HEK293 (cell line): ENCODE measurements around the gene CDH23.

ENCODE experiments used
- CTCF ChIA-PET: fragments of 350-600 bp; formaldehyde crosslinking; extraction: SDS; loops from one replicate; lab custom pipeline; 2021; ENCODE audit warnings: antibody characterized with exemption; lab: Yijun Ruan, JAX
- POLR2A ChIA-PET: fragments of 300-600 bp; formaldehyde crosslinking; extraction: SDS; loops from one replicate; lab custom pipeline; 2020; ENCODE audit warnings: antibody characterized with exemption, inconsistent platforms; lab: Yijun Ruan, JAX
- H3K27ac ChIP-seq: fragments of 200-500 bp; sonication (Bioruptor generic); 2 replicates; pipeline ENCODE4 v1.5.1; 2014; ENCODE audit warnings: low read depth, low read length, control low read depth, inconsistent platforms; ENCODE audit errors: extremely low read depth
- H3K36me3 ChIP-seq, 2 experiments: fragments of 200-500 bp in 1 of 2; sonication (Bioruptor generic) in 1 of 2; 1 replicate in 1 of 2; 2 replicates in 1 of 2; pipeline ENCODE4 v1.5.1; 2014 to 2017; ENCODE audit warnings: inconsistent platforms in 2 of 2, low read length in 2 of 2; ENCODE audit not compliant: control insufficient read depth in 2 of 2, insufficient read depth in 1 of 2
- H3K4me1 ChIP-seq: fragments of 200-500 bp; sonication (Bioruptor generic); 2 replicates; pipeline ENCODE4 v1.5.1; 2014; ENCODE audit warnings: mild to moderate bottlenecking, low read length, inconsistent platforms; ENCODE audit not compliant: control insufficient read depth, insufficient read depth
- H3K4me3 ChIP-seq: 2 replicates; pipeline ENCODE4 v1.5.1; 2011; ENCODE audit warnings: low read depth, mild to moderate bottlenecking, control low read depth, low read length, moderate library complexity
- H3K9me3 ChIP-seq: fragments of 200-500 bp; sonication (Bioruptor generic); 2 replicates; pipeline ENCODE4 v1.5.1; 2014; ENCODE audit warnings: low read depth, low read length, inconsistent platforms; ENCODE audit not compliant: control insufficient read depth, insufficient read depth
- KLF16 ChIP-seq: fragments of 450-650 bp; formaldehyde crosslinking; IDR thresholded peaks from 2 replicates; pipeline ENCODE4 v1.5.1; 2017; ENCODE audit warnings: missing biosample characterization, missing genetic modification characterization
- ZIC2 ChIP-seq: fragments of 450-650 bp; formaldehyde crosslinking; IDR thresholded peaks from 2 replicates; pipeline ENCODE4 v1.5.1; 2016; ENCODE audit warnings: missing biosample characterization, missing genetic modification characterization
- ZNF140 ChIP-seq: fragments of 450-650 bp; formaldehyde crosslinking; IDR thresholded peaks from 2 replicates; pipeline ENCODE4 v1.5.1; 2016; ENCODE audit warnings: missing biosample characterization, missing genetic modification characterization
- ZNF146 ChIP-seq: fragments of 450-650 bp; formaldehyde crosslinking; IDR thresholded peaks from 2 replicates; pipeline ENCODE4 v1.5.1; 2016; ENCODE audit warnings: missing biosample characterization, missing genetic modification characterization
- ZNF341 ChIP-seq: fragments of 450-650 bp; formaldehyde crosslinking; IDR thresholded peaks from 2 replicates; pipeline ENCODE4; 2016; ENCODE audit warnings: low read depth, missing biosample characterization, missing genetic modification characterization
- ZNF48 ChIP-seq: fragments of 450-650 bp; formaldehyde crosslinking; IDR thresholded peaks from 2 replicates; pipeline ENCODE4 v1.5.1; 2016; ENCODE audit warnings: missing biosample characterization, missing genetic modification characterization
- ZNF555 ChIP-seq: fragments of 450-650 bp; formaldehyde crosslinking; conservative IDR thresholded peaks from 2 replicates; pipeline ENCODE4 v1.5.1; 2017; ENCODE audit warnings: missing biosample characterization, mild to moderate bottlenecking, missing genetic modification characterization, inconsistent platforms
- ZNF558 ChIP-seq: fragments of 450-650 bp; formaldehyde crosslinking; IDR thresholded peaks from 2 replicates; pipeline ENCODE4 v1.5.1; 2016; ENCODE audit warnings: missing biosample characterization, missing genetic modification characterization
- ZNF561 ChIP-seq: fragments of 450-650 bp; IDR thresholded peaks from 2 replicates; pipeline ENCODE4 v1.5.1; 2018; ENCODE audit warnings: missing biosample characterization, missing genetic modification characterization, borderline replicate concordance
- ZNF610 ChIP-seq: fragments of 450-650 bp; formaldehyde crosslinking; IDR thresholded peaks from 2 replicates; pipeline ENCODE4 v1.5.1; 2016; ENCODE audit warnings: missing biosample characterization, missing genetic modification characterization, borderline replicate concordance
- ZNF623 ChIP-seq: fragments of 450-650 bp; formaldehyde crosslinking; IDR thresholded peaks from 2 replicates; pipeline ENCODE4 v1.5.1; 2016; ENCODE audit warnings: missing biosample characterization, missing genetic modification characterization
- ZNF626 ChIP-seq: fragments of 450-650 bp; sonication (Bioruptor Pico); formaldehyde crosslinking; IDR thresholded peaks from 2 replicates; pipeline ENCODE4 v1.5.1; 2018; ENCODE audit warnings: missing biosample characterization, missing genetic modification characterization, inconsistent platforms
- ZNF791 ChIP-seq: fragments of 450-650 bp; formaldehyde crosslinking; IDR thresholded peaks from 2 replicates; pipeline ENCODE4 v1.5.1; 2016; ENCODE audit warnings: missing biosample characterization, missing genetic modification characterization
- ZNF792 ChIP-seq: fragments of 450-650 bp; formaldehyde crosslinking; IDR thresholded peaks from 2 replicates; pipeline ENCODE4 v1.5.1; 2016; ENCODE audit warnings: missing biosample characterization, missing genetic modification characterization
- ZNF837 ChIP-seq: fragments of 450-650 bp; formaldehyde crosslinking; IDR thresholded peaks from 2 replicates; pipeline ENCODE4 v1.5.1; 2016; ENCODE audit warnings: missing biosample characterization, missing genetic modification characterization
- ZSCAN5A ChIP-seq: fragments of 450-650 bp; formaldehyde crosslinking; IDR thresholded peaks from 2 replicates; pipeline ENCODE4 v1.5.1; 2016; ENCODE audit warnings: missing biosample characterization, missing genetic modification characterization
- TF ChIP-seq, protein P1 (sequence below): sonication (generic); formaldehyde crosslinking; IDR thresholded peaks from 2 replicates; pipeline ENCODE4 v1.8.1; 2022; ENCODE audit warnings: mild to moderate bottlenecking, moderate library complexity, missing genetic modification reagents
- TF ChIP-seq, protein P2 (sequence below): fragments of 450-650 bp; formaldehyde crosslinking; IDR thresholded peaks from 2 replicates; pipeline ENCODE4 v1.5.1; 2016; ENCODE audit warnings: missing biosample characterization, missing genetic modification characterization

Gene CDH23

DNA sequence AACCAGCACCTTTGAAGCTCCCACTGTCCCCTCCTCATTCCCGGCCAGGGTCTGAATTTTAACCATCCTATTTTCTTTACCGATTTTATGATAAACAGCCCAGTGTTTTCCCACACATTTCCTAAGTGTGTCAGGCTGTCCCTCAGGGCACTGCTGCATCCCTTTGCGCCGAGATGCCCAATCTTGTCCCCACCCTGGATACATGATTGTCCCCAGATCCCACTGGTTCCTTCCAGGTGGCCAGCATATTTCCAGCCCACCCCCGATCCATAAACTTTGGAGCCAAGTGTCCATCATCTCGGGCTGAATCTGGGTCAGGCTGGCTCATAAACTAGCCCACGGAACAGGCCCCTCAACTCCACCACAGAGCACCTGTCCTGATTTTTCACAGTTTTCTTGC, 137.2 kb downstream of the CDH23 start:
- no peaks in the 10 kb centered on the region for H3K4me1 ChIP-seq
- CTCF ChIA-PET: interaction anchor here (1.5 kb wide), 1 partner anchor 74 kb away, joined by 3 read pairs; no protein-coding TSS in a partner anchor
- H3K27ac ChIP-seq: no peak overlapping the region
- H3K9me3 ChIP-seq: no peaks in the 10 kb centered on the region
- H3K36me3 ChIP-seq: no peaks in the 10 kb centered on the region
- no peak overlapping the region for H3K4me3 ChIP-seq
- no peak for TF ChIP-seq ZNF792
- no peak for TF ChIP-seq ZNF140 (tag by site-specific recombination)
- no peak for TF ChIP-seq ZNF837 (tag by site-specific recombination)
- no peak for TF ChIP-seq ZNF558 (tag by site-specific recombination)
- no peak for TF ChIP-seq ZNF791 (tag by site-specific recombination)
- TF ChIP-seq, all 188 proteins: peak for 0
- POLR2A ChIA-PET: no interaction called here

- POLR2A ChIA-PET: no interaction called here
- H3K9me3 ChIP-seq: no peaks in the 10 kb centered on the region
- no peaks in the 10 kb centered on the region for H3K36me3 ChIP-seq
- TF ChIP-seq ZNF610 (tag by site-specific recombination) (no peak), ZIC2 (tag by site-specific recombination) (peak; percentile 19; the same call in 1 of the 2 replicates)
- H3K4me1 ChIP-seq: no peaks in the 10 kb centered on the region
- no peak overlapping the region for H3K4me3 ChIP-seq
- CTCF ChIA-PET: no interaction called here
- no peak overlapping the region for H3K27ac ChIP-seq
Measured at GRCh38 chr10:71534568-71535194, 138.0 kb downstream of the CDH23 start.

DNA sequence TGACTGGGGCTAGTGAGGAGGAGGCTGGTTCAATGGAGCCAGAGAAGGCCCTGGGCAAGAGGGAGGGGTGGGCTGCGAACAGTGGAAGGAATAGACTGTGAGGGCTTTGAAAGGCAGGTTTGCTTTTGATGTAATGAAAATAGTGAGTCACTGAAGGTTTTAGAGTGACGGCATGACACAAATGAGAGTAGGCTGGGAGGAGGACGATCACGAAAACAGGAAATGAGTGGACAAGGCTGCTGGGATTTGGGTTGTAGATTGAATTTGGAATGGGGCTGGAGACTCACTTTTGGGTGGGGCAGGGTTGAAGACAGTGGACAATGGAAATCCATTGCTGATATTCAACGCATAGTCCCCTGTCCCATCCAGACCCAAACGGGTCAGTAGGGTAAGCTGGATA, 139.6 kb downstream of the CDH23 start:
- TF ChIP-seq ZNF555 (no peak), KLF16 (tag by site-specific recombination) (no peak), ZNF341 (tag by site-specific recombination) (no peak), ZNF48 (no peak), ZSCAN5A (no peak), ZNF623 (tag by site-specific recombination) (no peak), ZNF626 (tag by site-specific recombination) (no peak), ZNF561 (tag by site-specific recombination) (no peak), ZNF146 (tag by site-specific recombination) (no peak)
- TF ChIP-seq, protein P1, sequence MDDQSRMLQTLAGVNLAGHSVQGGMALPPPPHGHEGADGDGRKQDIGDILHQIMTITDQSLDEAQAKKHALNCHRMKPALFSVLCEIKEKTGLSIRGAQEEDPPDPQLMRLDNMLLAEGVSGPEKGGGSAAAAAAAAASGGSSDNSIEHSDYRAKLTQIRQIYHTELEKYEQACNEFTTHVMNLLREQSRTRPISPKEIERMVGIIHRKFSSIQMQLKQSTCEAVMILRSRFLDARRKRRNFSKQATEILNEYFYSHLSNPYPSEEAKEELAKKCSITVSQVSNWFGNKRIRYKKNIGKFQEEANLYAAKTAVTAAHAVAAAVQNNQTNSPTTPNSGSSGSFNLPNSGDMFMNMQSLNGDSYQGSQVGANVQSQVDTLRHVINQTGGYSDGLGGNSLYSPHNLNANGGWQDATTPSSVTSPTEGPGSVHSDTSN (CRISPR knock-in tag): no peak
- TF ChIP-seq, protein P2, sequence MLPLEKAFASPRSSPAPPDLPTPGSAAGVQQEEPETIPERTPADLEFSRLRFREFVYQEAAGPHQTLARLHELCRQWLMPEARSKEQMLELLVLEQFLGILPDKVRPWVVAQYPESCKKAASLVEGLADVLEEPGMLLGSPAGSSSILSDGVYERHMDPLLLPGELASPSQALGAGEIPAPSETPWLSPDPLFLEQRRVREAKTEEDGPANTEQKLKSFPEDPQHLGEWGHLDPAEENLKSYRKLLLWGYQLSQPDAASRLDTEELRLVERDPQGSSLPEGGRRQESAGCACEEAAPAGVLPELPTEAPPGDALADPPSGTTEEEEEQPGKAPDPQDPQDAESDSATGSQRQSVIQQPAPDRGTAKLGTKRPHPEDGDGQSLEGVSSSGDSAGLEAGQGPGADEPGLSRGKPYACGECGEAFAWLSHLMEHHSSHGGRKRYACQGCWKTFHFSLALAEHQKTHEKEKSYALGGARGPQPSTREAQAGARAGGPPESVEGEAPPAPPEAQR: no peak
- ChIA-PET POLR2A (no interaction called here), CTCF (no interaction called here)
- Histone ChIP-seq H3K9me3 (no peaks in the 10 kb centered on the region), H3K4me1 (no peaks in the 10 kb centered on the region), H3K4me3 (no peak overlapping the region), H3K36me3 (no peaks in the 10 kb centered on the region), H3K27ac (no peak overlapping the region)
